Neural progenitor cell (in vitro differentiated cells): ENCODE results near the gene MYLK.

Experiments used
- EZH2 ChIP-seq: fragments of 200-600 bp; sonication (generic); IDR thresholded peaks from 2 replicates; pipeline ENCODE4 v1.6.1; 2017; ENCODE audit warnings: antibody characterized with exemption, mild to moderate bottlenecking, moderate library complexity
- EZH2phosphoT487 ChIP-seq: fragments of 200-600 bp; sonication (generic); IDR thresholded peaks from 2 replicates; pipeline ENCODE4 v1.6.1; 2017; ENCODE audit warnings: antibody characterized with exemption
- TF ChIP-seq, protein P1 (sequence below): fragments of 200-600 bp; sonication (generic); IDR thresholded peaks from 2 replicates; pipeline ENCODE4 v1.5.1; 2017; ENCODE audit warnings: antibody characterized with exemption, mild to moderate bottlenecking

GRCh38 chr3:123733341-123733740, 150.8 kb downstream of the MYLK start:
- TF ChIP-seq EZH2: no peak
- TF ChIP-seq, protein P1, sequence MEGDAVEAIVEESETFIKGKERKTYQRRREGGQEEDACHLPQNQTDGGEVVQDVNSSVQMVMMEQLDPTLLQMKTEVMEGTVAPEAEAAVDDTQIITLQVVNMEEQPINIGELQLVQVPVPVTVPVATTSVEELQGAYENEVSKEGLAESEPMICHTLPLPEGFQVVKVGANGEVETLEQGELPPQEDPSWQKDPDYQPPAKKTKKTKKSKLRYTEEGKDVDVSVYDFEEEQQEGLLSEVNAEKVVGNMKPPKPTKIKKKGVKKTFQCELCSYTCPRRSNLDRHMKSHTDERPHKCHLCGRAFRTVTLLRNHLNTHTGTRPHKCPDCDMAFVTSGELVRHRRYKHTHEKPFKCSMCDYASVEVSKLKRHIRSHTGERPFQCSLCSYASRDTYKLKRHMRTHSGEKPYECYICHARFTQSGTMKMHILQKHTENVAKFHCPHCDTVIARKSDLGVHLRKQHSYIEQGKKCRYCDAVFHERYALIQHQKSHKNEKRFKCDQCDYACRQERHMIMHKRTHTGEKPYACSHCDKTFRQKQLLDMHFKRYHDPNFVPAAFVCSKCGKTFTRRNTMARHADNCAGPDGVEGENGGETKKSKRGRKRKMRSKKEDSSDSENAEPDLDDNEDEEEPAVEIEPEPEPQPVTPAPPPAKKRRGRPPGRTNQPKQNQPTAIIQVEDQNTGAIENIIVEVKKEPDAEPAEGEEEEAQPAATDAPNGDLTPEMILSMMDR: no peak
- no peak for TF ChIP-seq EZH2phosphoT487
